ENCODE results near the gene PADI6.
"Not testable (repeated sequence)": the region's sequence is repeated elsewhere in the genome, so short reads cannot be mapped to it uniquely, and the experiment has no call there.

The PADI6 gene

GRCh38 chr1:17405898-17406759 lies 34.1 kb downstream of the PADI6 start:
- DNase-seq, result peak; percentile 37

GRCh38 chr1:17406760-17407475 lies 34.9 kb downstream of the PADI6 start:
- not testable (repeated sequence) for DNase-seq

GRCh38 chr1:17407786-17408514 lies 36.0 kb downstream of the PADI6 start:
- DNase-seq, result not testable (repeated sequence)

GRCh38 chr1:17409391-17409811 lies 37.4 kb downstream of the PADI6 start:
- no peak for DNase-seq

DNA sequence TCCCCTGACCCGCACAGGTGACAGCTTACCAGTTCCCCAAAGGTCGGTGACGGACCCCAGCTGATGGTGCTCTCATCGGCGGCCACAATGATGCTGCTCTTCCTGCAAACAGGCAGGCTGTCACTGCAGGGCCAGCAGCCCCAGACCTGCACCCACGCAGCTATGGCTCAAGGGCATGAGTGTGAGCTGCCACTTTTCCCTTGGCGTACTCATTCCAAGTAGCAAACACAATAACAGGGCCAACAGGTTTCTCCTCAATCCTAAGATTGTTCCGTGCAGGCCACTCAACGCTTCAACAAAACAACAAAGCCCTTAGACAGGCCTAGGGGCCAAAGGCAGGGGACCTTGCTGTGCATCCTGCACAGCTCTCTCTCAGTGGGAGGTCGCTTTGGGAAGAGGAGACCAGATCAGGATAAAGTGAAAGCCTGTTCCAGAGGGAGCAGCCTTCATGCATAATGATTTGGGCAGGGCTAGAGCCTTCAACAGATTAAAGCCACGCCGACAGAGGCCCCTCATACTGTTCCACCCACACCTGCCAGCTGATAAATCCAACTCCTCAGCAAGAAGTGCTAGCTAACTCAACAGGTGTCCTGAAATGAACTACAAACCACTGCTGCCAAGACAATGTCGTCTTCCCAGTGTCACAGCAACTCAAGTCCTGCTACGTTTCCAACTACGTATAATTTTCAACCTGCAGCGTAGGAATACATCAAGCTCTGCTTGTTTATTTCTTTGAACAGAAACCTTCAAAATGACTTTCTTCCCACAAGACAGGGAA lies 40.3 kb downstream of the PADI6 start:
- no peak for DNase-seq

DNA sequence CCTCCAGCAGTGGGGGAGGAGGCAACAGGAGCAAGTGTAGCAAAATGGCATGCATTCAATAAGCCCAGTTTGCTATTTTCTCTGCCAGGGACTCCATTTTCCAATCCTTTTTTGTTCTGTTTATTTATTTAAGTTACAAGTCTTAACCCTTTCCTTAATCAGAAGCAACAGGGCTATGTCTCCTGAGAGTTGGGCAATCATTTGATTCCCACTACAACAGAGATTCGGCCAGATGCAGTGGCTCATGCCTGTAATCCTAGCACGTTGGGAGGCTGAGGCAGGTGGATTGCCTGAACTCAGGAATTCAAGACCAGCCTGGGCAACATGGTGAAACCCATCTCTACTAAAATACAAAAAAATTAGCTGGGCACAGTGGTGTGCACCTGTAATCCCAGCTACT lies 42.0 kb downstream of the PADI6 start:
- DNase-seq, result no peak

DNA sequence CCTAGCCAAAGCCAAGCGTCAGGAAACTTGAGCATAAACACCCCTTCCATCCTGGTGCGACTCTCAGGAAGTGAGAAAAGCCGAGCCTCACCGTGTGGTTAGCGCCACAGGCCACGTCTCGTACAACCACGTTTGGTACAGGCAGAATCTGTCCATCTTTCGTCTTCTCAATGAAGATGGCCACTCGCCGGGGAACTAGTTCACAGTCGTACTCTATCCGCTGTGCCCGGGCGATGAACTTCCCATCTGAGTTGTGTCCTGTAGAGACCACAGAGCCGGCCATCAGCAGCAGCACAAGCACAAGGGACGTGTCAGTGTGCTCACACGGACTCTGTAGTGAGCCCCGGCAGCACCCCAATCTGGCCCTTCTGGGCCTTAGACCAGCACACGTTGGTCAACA lies 44.4 kb downstream of the PADI6 start:
- DNase-seq, result no peak

- DNase-seq, result peak; percentile 52
Measured at GRCh38 chr1:17419626-17420328, 47.8 kb downstream of the PADI6 start.

DNA sequence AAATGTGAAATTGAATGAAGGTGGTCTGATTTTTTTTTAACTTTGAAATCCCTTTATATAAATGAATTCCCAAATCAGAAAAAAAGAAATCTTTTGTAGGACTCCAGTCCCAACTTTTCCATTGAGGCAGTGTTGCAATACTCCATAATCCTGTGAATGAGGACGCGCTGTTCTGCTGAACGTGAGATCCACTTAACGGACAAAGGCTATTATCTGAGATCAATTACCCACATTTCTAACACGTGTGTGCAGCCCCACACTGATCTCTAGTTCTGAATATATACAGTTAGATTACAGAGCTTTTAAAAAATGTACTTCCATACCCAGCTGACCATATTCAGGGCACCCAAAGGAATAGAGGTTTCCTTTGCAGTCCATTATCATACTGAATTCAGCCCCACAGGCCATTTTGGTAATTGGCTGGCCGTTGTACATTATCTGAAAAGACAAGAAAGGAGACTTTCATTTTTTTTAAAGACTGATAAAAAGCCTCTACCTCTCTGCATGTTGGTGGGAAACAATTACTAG lies 48.5 kb downstream of the PADI6 start:
- DNase-seq, result no peak

DNA sequence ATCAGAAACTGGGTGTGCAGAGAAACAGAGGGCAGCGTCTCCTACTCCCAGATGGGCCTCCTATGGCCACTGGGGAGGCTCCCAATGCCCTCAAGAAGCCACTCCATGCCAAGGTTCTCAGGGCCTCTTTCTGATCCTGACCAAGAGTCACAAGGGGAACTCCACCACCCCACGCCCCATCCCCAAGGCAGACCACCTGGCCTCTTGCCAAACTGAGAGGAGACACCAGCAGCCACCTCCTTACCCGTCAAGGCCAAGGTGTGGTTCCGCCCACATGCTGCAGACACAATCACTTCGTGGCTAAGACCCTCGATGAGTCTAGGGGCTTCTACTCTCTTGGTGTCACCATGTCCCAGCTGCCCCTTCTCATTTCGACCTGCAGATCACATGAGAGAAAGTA lies 50.5 kb downstream of the PADI6 start:
- no peak for DNase-seq

GRCh38 chr1:17423781-17424245 lies 51.8 kb downstream of the PADI6 start:
- DNase-seq, result no peak

DNA sequence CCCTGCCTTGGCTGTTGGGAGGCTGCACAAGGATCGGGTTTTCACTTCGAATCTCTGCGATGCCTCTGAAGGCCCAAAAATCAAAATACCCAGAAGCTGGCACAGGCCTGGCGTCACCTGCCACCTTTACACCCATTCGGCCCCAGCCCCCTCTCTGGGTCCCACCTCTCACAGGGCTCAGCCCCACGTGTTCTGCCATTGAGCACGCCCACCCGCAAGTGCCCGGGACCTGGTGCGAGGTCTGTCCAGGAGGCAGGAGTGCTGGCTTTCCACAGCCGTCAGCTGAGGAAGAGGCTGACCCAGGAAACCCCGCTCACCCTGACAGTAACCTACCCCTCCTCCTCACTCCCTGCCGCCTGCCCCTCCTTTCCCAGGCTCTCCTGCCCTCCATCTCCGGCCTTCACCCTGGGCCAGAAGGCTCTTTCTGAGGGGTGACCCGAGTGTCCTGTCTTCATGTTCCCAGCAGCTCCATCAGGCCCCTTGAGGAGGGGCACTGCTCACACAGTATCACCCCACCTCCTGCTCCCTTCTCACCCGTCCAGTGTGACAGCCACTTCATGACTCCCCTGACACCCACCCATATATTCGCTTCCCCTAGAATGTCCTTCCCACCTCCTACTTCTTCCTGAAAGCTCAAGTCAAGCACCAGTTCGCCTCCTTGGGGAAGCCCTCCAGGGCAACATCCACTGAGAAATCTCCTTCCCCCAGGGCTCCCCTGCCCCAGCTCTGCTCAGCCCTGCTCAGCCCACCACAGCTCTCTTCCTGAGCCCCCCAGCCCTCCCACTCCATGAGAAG lies 54.0 kb downstream of the PADI6 start:
- DNase-seq, result no peak

GRCh38 chr1:17427696-17428660 lies 56.0 kb downstream of the PADI6 start:
- DNase-seq, result no peak

DNA sequence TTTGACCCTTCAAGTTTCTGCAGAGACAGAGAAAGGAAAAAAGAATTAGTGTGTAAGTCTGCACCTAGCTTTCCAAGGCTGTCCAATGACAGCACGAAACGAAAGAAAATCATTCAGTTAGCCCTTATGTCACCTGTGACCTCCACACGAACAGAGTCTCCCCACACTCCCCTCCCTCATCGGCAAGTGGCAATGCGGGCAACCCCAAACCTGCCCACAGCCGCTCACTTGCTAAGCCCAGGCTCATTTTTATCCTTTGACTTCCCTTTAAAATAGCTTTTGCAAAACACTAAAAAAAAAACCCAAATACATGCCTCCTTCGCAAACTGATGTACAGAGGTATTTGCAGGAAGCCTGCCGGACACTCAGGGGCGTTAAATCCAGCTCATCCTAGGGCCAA lies 57.2 kb downstream of the PADI6 start:
- DNase-seq, result no peak

GRCh38 chr1:17432412-17432811 lies 60.4 kb downstream of the PADI6 start:
- DNase-seq, result no peak

GRCh38 chr1:17433261-17433660 lies 61.3 kb downstream of the PADI6 start:
- no peak for DNase-seq

DNA sequence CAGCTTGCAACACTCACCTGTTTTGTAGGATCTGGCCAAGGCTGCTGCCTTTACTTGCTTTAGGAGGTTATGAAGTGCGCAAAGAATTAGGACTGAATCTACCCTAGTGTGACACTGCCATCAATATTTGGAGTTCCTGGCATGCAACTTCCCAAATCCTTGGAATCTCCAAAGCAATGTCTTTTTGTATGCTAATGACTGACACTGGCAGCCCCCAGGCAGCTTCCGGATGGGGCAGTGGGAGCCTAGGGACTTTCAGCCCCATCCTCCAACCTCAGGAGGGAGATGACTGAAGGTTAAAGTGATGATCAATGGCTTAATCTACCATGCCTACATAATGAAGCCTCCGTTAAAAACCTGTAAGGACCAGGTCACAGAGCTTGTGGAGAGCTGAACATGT lies 62.0 kb downstream of the PADI6 start:
- no peak for DNase-seq

- DNase-seq, result no peak
Measured at GRCh38 chr1:17434601-17435000, 62.6 kb downstream of the PADI6 start.

GRCh38 chr1:17436380-17437174 lies 64.6 kb downstream of the PADI6 start:
- DNase-seq, result no peak
